Esophagus (tissue), 2 donors: Measurements from ENCODE around the gene ZNF487. TPM values are rescaled to one million over a fixed set of nuclear protein-coding genes. Genes with fewer than 3 reads are reported as not detected.
"Not testable (repeated sequence)": the region's sequence is repeated elsewhere in the genome, so short reads cannot be mapped to it uniquely, and the experiment has no call there.

ENCODE experiments used
- H3K27ac ChIP-seq, 2 donors: one replicate each; pipeline ENCODE4 v1.5.1; 2013; ENCODE audit warnings: low read depth in 2 of 2, mild to moderate bottlenecking in 2 of 2, inconsistent platforms in 1 of 2, low read length in 1 of 2, moderate library complexity in 1 of 2
- H3K27me3 ChIP-seq, 2 donors: one replicate each; pipeline ENCODE4 v1.6.1; 2013; ENCODE audit warnings: low read length in 2 of 2, control low read depth in 1 of 2, mild to moderate bottlenecking in 1 of 2; ENCODE audit not compliant: insufficient read depth in 2 of 2, control insufficient read depth in 1 of 2
- H3K36me3 ChIP-seq, 2 donors: one replicate each; pipeline ENCODE4 v1.6.1; 2013; ENCODE audit warnings: low read length in 1 of 2; ENCODE audit not compliant: control insufficient read depth in 2 of 2, insufficient read depth in 2 of 2
- H3K4me1 ChIP-seq, 2 donors: one replicate each; pipeline ENCODE4 v1.6.1; 2013; ENCODE audit warnings: low read length in 1 of 2; ENCODE audit not compliant: control insufficient read depth in 2 of 2, insufficient read depth in 2 of 2
- H3K4me3 ChIP-seq, 2 donors: one replicate each; pipeline ENCODE4 v1.5.1; 2013; ENCODE audit warnings: low read length in 2 of 2, mild to moderate bottlenecking in 2 of 2, low read depth in 1 of 2, moderate library complexity in 1 of 2
- H3K9me3 ChIP-seq, 2 donors: one replicate each; pipeline ENCODE4 v1.6.1; 2013; ENCODE audit warnings: mild to moderate bottlenecking in 2 of 2, low read depth in 1 of 2, low read length in 1 of 2, moderate library complexity in 1 of 2; ENCODE audit not compliant: control insufficient read depth in 2 of 2, insufficient read depth in 1 of 2
- WGBS, 2 donors: extraction: QIAGEN DNeasy Blood & Tissue Kit; methylation state at CpG; one replicate each; pipeline ENCODE4 v1.1.7; 2013; 5-methylcytosine and 5-hydroxymethylcytosine counted together
- polyA plus RNA-seq, 2 donors: library from polyadenylated mRNA; stranded (reverse); fragments of 200-250 nt; gene quantifications; one replicate each; pipeline ENCODE4 v1.2.3, GENCODE V29; 2013
- donor health status: healthy with polysubstance abuse.
- donor health status: Bipolar disorder and iron deficiency.

Gene ZNF487
- polyA plus RNA-seq, 2 donors = 2.7 to 3.7 TPM

- H3K27me3 ChIP-seq = no peaks in the 10 kb centered on the region
- no peaks in the 10 kb centered on the region for H3K36me3 ChIP-seq
- H3K9me3 ChIP-seq = no peaks in the 10 kb centered on the region
- no peak overlapping the region for H3K27ac ChIP-seq
- H3K4me1 ChIP-seq = no peaks in the 10 kb centered on the region
- WGBS, 2 donors = 70 to 77% methylated on average over 6 of the region's 6 CpGs
- H3K4me3 ChIP-seq = no peak overlapping the region
Observed at GRCh38 chr10:43424416-43424815, 12.5 kb upstream of the ZNF487 start.

GRCh38 chr10:43426476-43426875 lies 10.4 kb upstream of the ZNF487 start:
- not testable (repeated sequence) for H3K4me3 ChIP-seq, H3K4me1 ChIP-seq, H3K36me3 ChIP-seq, H3K27me3 ChIP-seq, H3K9me3 ChIP-seq, H3K27ac ChIP-seq
- 94 to 96% methylated on average over 12 of the region's 12 CpGs for WGBS, 2 donors

GRCh38 chr10:43427166-43427825 lies 9.6 kb upstream of the ZNF487 start:
- Histone ChIP-seq H3K9me3 (no peaks in the 10 kb centered on the region), H3K27me3 (no peaks in the 10 kb centered on the region), H3K27ac (no peak overlapping the region), H3K4me1 (no peaks in the 10 kb centered on the region), H3K4me3 (no peak overlapping the region), H3K36me3 (no peaks in the 10 kb centered on the region)
- 84 to 87% methylated on average over 12 of the region's 12 CpGs for WGBS, 2 donors

- 91% methylated on average over 8 of the region's 8 CpGs for WGBS, 2 donors
- Histone ChIP-seq H3K9me3 (no peaks in the 10 kb centered on the region), H3K27me3 (no peaks in the 10 kb centered on the region), H3K4me1 (no peaks in the 10 kb centered on the region), H3K4me3 (no peak overlapping the region), H3K27ac (no peak overlapping the region), H3K36me3 (no peaks in the 10 kb centered on the region)
Observed at GRCh38 chr10:43430926-43431663, 5.8 kb upstream of the ZNF487 start.

- Histone ChIP-seq H3K4me1 (no peaks in the 10 kb centered on the region), H3K9me3 (no peaks in the 10 kb centered on the region), H3K36me3 (no peaks in the 10 kb centered on the region), H3K27me3 (no peaks in the 10 kb centered on the region), H3K27ac (peak overlapping the region; percentile 95 to 98), H3K4me3 (peak overlapping the region; percentile 76 to 90)
- 4 to 7% methylated on average over 28 to 30 of the region's 30 CpGs for WGBS, 2 donors
Observed at GRCh38 chr10:43437141-43437870, 395 bp downstream of the ZNF487 start.

GRCh38 chr10:43440463-43441134 lies 3.7 kb downstream of the ZNF487 start:
- WGBS, 2 donors = 86 to 87% methylated on average over 5 of the region's 5 CpGs
- Histone ChIP-seq H3K36me3 (no peaks in the 10 kb centered on the region), H3K27ac (no peak overlapping the region), H3K9me3 (no peaks in the 10 kb centered on the region), H3K4me3 (no peak overlapping the region), H3K27me3 (no peaks in the 10 kb centered on the region), H3K4me1 (peaks cover 0 to 3% of the 10 kb centered on the region in 2 donors)

- no peaks in the 10 kb centered on the region for H3K36me3 ChIP-seq
- H3K4me3 ChIP-seq = no peak overlapping the region
- H3K27me3 ChIP-seq = no peaks in the 10 kb centered on the region
- H3K9me3 ChIP-seq = no peaks in the 10 kb centered on the region
- H3K4me1 ChIP-seq = peaks cover 0 to 3% of the 10 kb centered on the region in 2 donors
- no peak overlapping the region for H3K27ac ChIP-seq
- WGBS, 2 donors = 79 to 81% methylated on average over 7 of the region's 7 CpGs
Observed at GRCh38 chr10:43444323-43444722, 7.4 kb downstream of the ZNF487 start.

GRCh38 chr10:43444897-43445466 lies 8.1 kb downstream of the ZNF487 start:
- Histone ChIP-seq H3K36me3 (no peaks in the 10 kb centered on the region), H3K27me3 (no peaks in the 10 kb centered on the region), H3K27ac (peak overlapping the region in 1 of 2 donors; percentile 63), H3K4me1 (peaks cover 0 to 3% of the 10 kb centered on the region in 2 donors), H3K4me3 (no peak overlapping the region), H3K9me3 (no peaks in the 10 kb centered on the region)
- WGBS, 2 donors = 62 to 69% methylated on average over 2 of the region's 2 CpGs
